Neuronal stem cell (in vitro differentiated cells): ENCODE data around the gene PIGV. TPM values are rescaled to one million over a fixed set of nuclear protein-coding genes. Genes with fewer than 3 reads are reported as not detected.
A peak's percentile ranks its signal among the peaks of the same experiment; 100 is the strongest.

ENCODE experiments used
- DNase-seq: peaks from one replicate; pipeline ENCODE4 v3.0.0-alpha.2; 2013; ENCODE audit warnings: low spot score
- H2AFZ ChIP-seq: one replicate; pipeline ENCODE4 v1.6.1; 2013; ENCODE audit warnings: mild to moderate bottlenecking, low read length, inconsistent platforms
- H2AK5ac ChIP-seq: 2 replicates; pipeline ENCODE4 v1.6.1; 2013; ENCODE audit warnings: low read depth, mild to moderate bottlenecking, inconsistent platforms, low read length, moderate library complexity, mixed read lengths
- H2BK120ac ChIP-seq: 2 replicates; pipeline ENCODE4 v1.6.1; 2013; ENCODE audit warnings: low read depth, mild to moderate bottlenecking, inconsistent platforms, low read length, moderate library complexity, mixed read lengths
- H2BK12ac ChIP-seq: one replicate; pipeline ENCODE4 v1.6.1; 2013; ENCODE audit warnings: low read length, inconsistent platforms
- H2BK15ac ChIP-seq: 2 replicates; pipeline ENCODE4 v1.6.1; 2013; ENCODE audit warnings: mild to moderate bottlenecking, low read length, inconsistent platforms, mixed read lengths
- H2BK5ac ChIP-seq: one replicate; pipeline ENCODE4 v1.6.1; 2013; ENCODE audit warnings: inconsistent platforms, mild to moderate bottlenecking, low read length, moderate library complexity
- H3K14ac ChIP-seq: one replicate; pipeline ENCODE4 v1.6.1; 2013; ENCODE audit warnings: low read length, inconsistent platforms
- H3K18ac ChIP-seq: 2 replicates; pipeline ENCODE4 v1.6.1; 2013; ENCODE audit warnings: low read length, inconsistent platforms
- H3K23ac ChIP-seq: 2 replicates; pipeline ENCODE4 v1.6.1; 2013; ENCODE audit warnings: low read depth, mild to moderate bottlenecking, mixed read lengths, low read length, inconsistent platforms; ENCODE audit not compliant: poor library complexity
- H3K27ac ChIP-seq: replicated peaks from 3 replicates; pipeline ENCODE4 v1.5.1; 2013; ENCODE audit warnings: low read length, inconsistent platforms
- H3K27me3 ChIP-seq, 3 experiments: 2 replicates each; pipeline ENCODE4 v1.6.1; 2013; ENCODE audit warnings: low read length in 3 of 3, mild to moderate bottlenecking in 2 of 3, inconsistent platforms in 1 of 3, low read depth in 1 of 3, mixed read lengths in 1 of 3, moderate library complexity in 1 of 3; ENCODE audit not compliant: control insufficient read depth in 3 of 3, insufficient read depth in 3 of 3
- H3K36me3 ChIP-seq, 2 donors: replicated peaks in 1 of 2; 2 replicates each; pipeline ENCODE4 v1.6.1; 2013; ENCODE audit warnings: low read length in 2 of 2; ENCODE audit not compliant: control insufficient read depth in 2 of 2, insufficient read depth in 2 of 2
- H3K4ac ChIP-seq: 2 replicates; pipeline ENCODE4 v1.6.1; 2013; ENCODE audit warnings: inconsistent platforms, mild to moderate bottlenecking, low read length, moderate library complexity
- H3K4me1 ChIP-seq, 2 donors: 1 replicate in 1 of 2; 2 replicates in 1 of 2; pipeline ENCODE4 v1.6.1; 2013; ENCODE audit warnings: low read length in 2 of 2, low read depth in 1 of 2; ENCODE audit not compliant: control insufficient read depth in 2 of 2, insufficient read depth in 1 of 2
- H3K4me2 ChIP-seq: one replicate; pipeline ENCODE4 v1.6.1; 2013; ENCODE audit warnings: mild to moderate bottlenecking, low read length, inconsistent platforms; ENCODE audit not compliant: insufficient read depth, poor library complexity, severe bottlenecking
- H3K4me3 ChIP-seq, 2 donors: 2 replicates each; pipeline ENCODE4 v1.5.1; 2013; ENCODE audit warnings: low read length in 2 of 2, mild to moderate bottlenecking in 2 of 2, inconsistent platforms in 1 of 2, moderate library complexity in 1 of 2
- H3K79me1 ChIP-seq: one replicate; pipeline ENCODE4 v1.6.1; 2013; ENCODE audit warnings: low read depth, mild to moderate bottlenecking, inconsistent platforms, low read length, moderate library complexity
- H3K9ac ChIP-seq: one replicate; pipeline ENCODE4 v1.6.1; 2013; ENCODE audit warnings: mild to moderate bottlenecking, low read depth, low read length, inconsistent platforms; ENCODE audit not compliant: poor library complexity
- H3K9me3 ChIP-seq, 2 donors: replicated peaks in 1 of 2; 2 replicates each; pipeline versions ENCODE3 to v1.6.1; 2013; ENCODE audit warnings: low read length in 2 of 2, mild to moderate bottlenecking in 2 of 2, inconsistent platforms in 1 of 2, low read depth in 1 of 2, mixed read lengths in 1 of 2, moderate library complexity in 1 of 2; ENCODE audit not compliant: control insufficient read depth in 2 of 2, insufficient read depth in 1 of 2
- H4K8ac ChIP-seq: one replicate; pipeline ENCODE4 v1.6.1; 2013; ENCODE audit warnings: low read depth, mild to moderate bottlenecking, inconsistent platforms, low read length, moderate library complexity
- H4K91ac ChIP-seq: one replicate; pipeline ENCODE4 v1.6.1; 2013; ENCODE audit warnings: low read length, low read depth, mild to moderate bottlenecking, inconsistent platforms; ENCODE audit not compliant: poor library complexity
- WGBS, 2 donors: extraction: QIAGEN DNeasy Blood & Tissue Kit; methylation state at CpG; one replicate each; pipeline ENCODE4 v1.1.7; 2013; ENCODE audit warnings: missing lambda C conversion rate in 2 of 2, mixed read lengths in 1 of 2; ENCODE audit not compliant: insufficient read length in 2 of 2, insufficient replicate concordance in 1 of 2; ENCODE audit errors: extremely low coverage in 2 of 2; 5-methylcytosine and 5-hydroxymethylcytosine counted together
- polyA plus RNA-seq, 2 experiments: library from polyadenylated mRNA; stranded (reverse); fragments of 200-250 nt; gene quantifications; one replicate each; pipeline ENCODE4 v1.2.3, GENCODE V29; 2013

The PIGV gene
- 9.6 TPM for polyA plus RNA-seq (2013, experiment 1 of 2)
- 9.7 TPM for polyA plus RNA-seq (2013, experiment 2 of 2)

DNA sequence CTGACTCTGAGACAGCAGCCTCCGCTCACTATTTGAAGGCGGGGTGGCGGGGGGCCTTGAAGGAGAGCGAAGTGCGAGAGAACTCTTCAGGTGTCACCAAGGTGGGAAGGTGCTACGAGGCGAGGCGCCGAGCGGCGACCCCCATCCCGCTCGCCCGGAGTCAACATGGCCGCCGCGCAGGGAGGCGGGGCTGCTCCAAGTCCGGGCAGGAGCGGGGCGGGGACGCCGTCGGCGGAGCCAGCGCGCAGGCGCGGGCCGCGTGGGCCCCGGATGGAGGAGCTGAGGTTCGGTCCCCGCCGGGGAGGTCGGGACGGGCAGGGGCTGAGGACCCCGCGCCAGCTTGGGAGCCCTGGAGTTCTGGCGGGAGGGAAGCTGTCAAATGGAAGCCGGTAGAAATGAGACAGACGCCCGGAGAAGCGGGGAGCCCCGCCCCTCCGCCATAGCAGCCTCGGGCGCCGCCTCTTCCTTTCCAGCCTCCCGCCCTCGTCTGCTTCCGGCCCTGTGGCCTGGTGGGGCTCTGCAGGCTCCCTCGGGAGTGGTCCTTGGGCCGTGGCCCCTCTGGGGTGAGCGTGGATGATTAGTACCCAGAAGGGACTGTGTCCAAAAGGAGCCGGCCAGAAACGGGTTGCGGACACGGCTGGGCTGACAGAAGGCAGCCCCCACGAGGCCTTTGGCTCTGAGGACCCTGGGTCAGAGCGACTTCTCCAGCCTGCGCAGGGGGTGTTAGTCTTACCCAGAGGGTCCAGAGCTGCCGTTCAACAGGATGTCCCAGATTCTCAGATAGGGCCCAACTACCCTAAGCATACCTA is at the start of gene PIGV:
Gene PIGV (plus strand): TSS at position 245 of the 809 bp plus-strand sequence. CDS start 2,866 bp downstream, outside the sequence.
- Histone ChIP-seq H3K4me2 (peak within 1 kb of the TSS; percentile 95), H3K27ac (peak within 1 kb of the TSS; percentile 97), H3K4ac (no peak within 1 kb of the TSS), H2BK12ac (no peak within 1 kb of the TSS), H3K9me3 (no peaks in the 10 kb centered on the region), H3K4me1 (peaks cover 15 to 39% of the 10 kb centered on the region in 2 donors), H3K79me1 (peaks cover 2% of the 10 kb centered on the region), H2BK15ac (no peak within 1 kb of the TSS), H2BK5ac (peak within 1 kb of the TSS; percentile 69), H3K14ac (no peak within 1 kb of the TSS), H3K23ac (peak within 1 kb of the TSS; percentile 3), H4K8ac (no peak within 1 kb of the TSS), H3K18ac (peak within 1 kb of the TSS; percentile 96), H3K36me3 (peaks cover 1 to 8% of the 10 kb centered on the region in 2 donors), H4K91ac (no peak within 1 kb of the TSS), H2AFZ (peak within 1 kb of the TSS; percentile 97), H3K9ac (peak within 1 kb of the TSS; percentile 91), H2BK120ac (no peak within 1 kb of the TSS), H3K27me3 (no peaks in the 10 kb centered on the region), H3K4me3 (peak within 1 kb of the TSS; percentile 89 to 90), H2AK5ac (peak within 1 kb of the TSS; percentile 44)
- DNase-seq, result peak; percentile 88
- WGBS, 2 donors, result no CpG with 5 or more reads among the region's 63 CpGs

DNA sequence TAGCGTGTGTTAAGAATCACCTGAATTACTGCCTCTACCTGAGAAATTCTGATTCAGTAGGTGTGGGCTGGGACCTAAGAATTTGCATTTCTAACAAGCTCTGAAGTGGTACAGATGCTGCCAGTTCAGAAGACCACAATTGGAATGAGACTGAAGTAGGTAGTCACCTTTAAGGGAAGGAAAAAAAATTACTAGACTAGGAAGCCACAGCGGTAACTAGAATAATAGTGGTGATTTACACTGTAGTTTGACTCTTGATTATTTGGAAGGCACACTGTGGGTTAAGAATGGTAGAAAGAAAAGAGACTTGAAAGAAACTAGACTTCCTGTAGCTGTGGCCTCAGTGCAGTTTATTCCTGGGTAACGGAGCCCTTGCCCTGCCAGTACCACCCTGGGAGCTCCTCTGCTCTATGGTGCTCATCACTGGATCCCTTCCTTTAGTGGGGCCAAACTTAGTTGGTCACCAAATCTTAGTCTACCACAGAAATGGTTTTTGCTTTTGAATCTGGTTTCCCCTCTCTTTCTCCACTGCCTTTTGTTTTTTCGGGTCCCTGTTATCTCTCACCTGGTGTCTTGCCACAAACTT is 48.3 kb upstream of the PIGV start:
- Histone ChIP-seq H2BK120ac (no peak overlapping the region), H3K14ac (no peak overlapping the region), H3K23ac (no peak overlapping the region), H3K79me1 (peaks cover 3% of the 10 kb centered on the region), H2BK12ac (no peak overlapping the region), H4K91ac (no peak overlapping the region), H3K27ac (no peak overlapping the region), H2AFZ (no peak overlapping the region), H3K4me2 (no peak overlapping the region), H4K8ac (no peak overlapping the region), H3K4me3 (no peak overlapping the region), H2BK15ac (no peak overlapping the region), H3K18ac (no peak overlapping the region), H3K36me3 (peaks cover 42 to 90% of the 10 kb centered on the region in 2 donors), H3K27me3 (no peaks in the 10 kb centered on the region), H3K9ac (no peak overlapping the region), H2AK5ac (no peak overlapping the region), H3K4ac (no peak overlapping the region), H3K4me1 (no peaks in the 10 kb centered on the region), H3K9me3 (no peaks in the 10 kb centered on the region), H2BK5ac (no peak overlapping the region)
- WGBS, 2 donors, result no CpG with 5 or more reads among the region's 4 CpGs
- DNase-seq, result no peak

DNA sequence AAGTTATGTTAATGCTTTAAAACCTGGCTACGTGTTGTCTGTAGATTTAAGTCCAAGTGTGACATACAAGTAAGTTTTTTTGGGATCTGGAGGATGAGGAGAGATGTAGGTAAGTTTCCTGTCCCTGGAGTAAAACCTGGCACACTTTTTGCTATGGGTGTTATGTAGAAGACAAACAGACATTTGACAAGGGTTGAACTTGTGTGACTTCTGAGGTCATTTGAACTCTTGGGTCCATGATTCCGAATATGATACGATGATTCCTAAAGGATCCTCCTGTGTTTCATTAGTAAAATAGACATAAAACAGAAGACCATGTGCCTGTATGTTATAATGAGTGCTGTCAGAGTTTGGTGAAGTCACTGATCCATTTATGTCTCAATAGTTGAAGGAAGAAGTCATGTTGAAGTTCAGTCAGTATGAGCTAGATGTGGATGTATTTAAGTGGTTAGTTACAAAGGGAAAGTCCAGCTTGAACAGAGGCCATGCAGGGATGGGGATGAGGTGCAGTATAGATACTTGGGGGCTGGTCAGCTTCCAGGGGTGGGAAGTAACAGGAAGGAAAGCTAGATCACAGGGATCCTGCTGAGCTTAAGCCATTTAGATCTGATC is 47.6 kb upstream of the PIGV start:
- no peak overlapping the region for H2BK120ac ChIP-seq
- H3K4me3 ChIP-seq, result no peak overlapping the region
- H3K79me1 ChIP-seq, result no peaks in the 10 kb centered on the region
- no peak overlapping the region for H3K27ac ChIP-seq
- H3K27me3 ChIP-seq, result no peaks in the 10 kb centered on the region
- H3K23ac ChIP-seq, result no peak overlapping the region
- H2BK15ac ChIP-seq, result no peak overlapping the region
- no peak overlapping the region for H3K4me2 ChIP-seq
- no peak overlapping the region for H2BK12ac ChIP-seq
- no peak for DNase-seq
- H3K18ac ChIP-seq, result no peak overlapping the region
- no peak overlapping the region for H4K8ac ChIP-seq
- H3K4me1 ChIP-seq, result no peaks in the 10 kb centered on the region
- no peak overlapping the region for H2BK5ac ChIP-seq
- H3K4ac ChIP-seq, result no peak overlapping the region
- no peak overlapping the region for H3K9ac ChIP-seq
- H2AFZ ChIP-seq, result no peak overlapping the region
- no peaks in the 10 kb centered on the region for H3K9me3 ChIP-seq
- H3K36me3 ChIP-seq, result peaks cover 44 to 90% of the 10 kb centered on the region in 2 donors
- H4K91ac ChIP-seq, result no peak overlapping the region
- WGBS, 2 donors, result no CpG with 5 or more reads among the region's 3 CpGs
- no peak overlapping the region for H3K14ac ChIP-seq
- H2AK5ac ChIP-seq, result no peak overlapping the region

DNA sequence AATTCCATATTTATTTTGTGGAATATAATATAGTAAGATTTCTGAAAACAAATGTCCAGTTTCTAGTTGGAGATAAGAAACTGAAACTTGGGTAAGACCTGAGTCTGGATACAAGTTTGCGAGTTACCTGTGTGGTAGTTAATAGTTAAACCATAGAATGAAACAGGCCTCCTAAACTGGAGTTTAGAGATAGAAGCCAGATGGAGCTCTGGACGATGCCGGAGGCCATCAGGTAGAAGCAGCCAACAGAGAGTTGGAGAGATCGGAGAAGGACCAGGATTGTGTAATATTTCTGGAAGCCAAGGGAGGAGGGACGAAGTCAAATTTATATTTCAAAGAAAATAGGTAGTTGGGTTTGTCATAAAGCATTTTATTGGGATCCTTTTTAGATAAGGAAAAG is 46.8 kb upstream of the PIGV start:
- no peak overlapping the region for H3K18ac ChIP-seq
- H2AK5ac ChIP-seq, result no peak overlapping the region
- no peak overlapping the region for H2AFZ ChIP-seq
- H3K4me1 ChIP-seq, result no peaks in the 10 kb centered on the region
- H3K36me3 ChIP-seq, result peaks cover 44 to 90% of the 10 kb centered on the region in 2 donors
- no CpG with 5 or more reads among the region's 5 CpGs for WGBS, 2 donors
- H2BK120ac ChIP-seq, result no peak overlapping the region
- no peak overlapping the region for H2BK5ac ChIP-seq
- H3K27ac ChIP-seq, result no peak overlapping the region
- no peak overlapping the region for H2BK15ac ChIP-seq
- H3K23ac ChIP-seq, result no peak overlapping the region
- no peaks in the 10 kb centered on the region for H3K79me1 ChIP-seq
- no peak for DNase-seq
- H4K91ac ChIP-seq, result no peak overlapping the region
- H3K27me3 ChIP-seq, result no peaks in the 10 kb centered on the region
- no peaks in the 10 kb centered on the region for H3K9me3 ChIP-seq
- H3K4me3 ChIP-seq, result no peak overlapping the region
- H3K4ac ChIP-seq, result no peak overlapping the region
- no peak overlapping the region for H3K4me2 ChIP-seq
- H3K14ac ChIP-seq, result no peak overlapping the region
- no peak overlapping the region for H4K8ac ChIP-seq
- no peak overlapping the region for H3K9ac ChIP-seq
- H2BK12ac ChIP-seq, result no peak overlapping the region
